WTC11 (cell line): ENCODE results near the gene PHAF1.

Source experiments
- CBFB ChIP-seq: sonication (generic); formaldehyde crosslinking; IDR thresholded peaks from 2 replicates; pipeline ENCODE4 v1.8.1; 2022; ENCODE audit warnings: mild to moderate bottlenecking, low read depth, missing genetic modification reagents
- ETV6 ChIP-seq: sonication (generic); formaldehyde crosslinking; IDR thresholded peaks from 2 replicates; pipeline ENCODE4 v1.8.1; 2022; ENCODE audit warnings: mild to moderate bottlenecking, missing genetic modification reagents
- TF ChIP-seq, protein P1 (sequence below): fragments of 200-600 bp; IDR thresholded peaks from 2 replicates; pipeline ENCODE4 v1.8.0; 2022; ENCODE audit warnings: antibody characterized with exemption
- TF ChIP-seq, protein P2 (sequence below): sonication (generic); formaldehyde crosslinking; IDR thresholded peaks from 2 replicates; pipeline ENCODE4 v1.8.1; 2022; ENCODE audit warnings: low read depth, missing genetic modification reagents, borderline replicate concordance
- TF ChIP-seq, protein P3 (sequence below): sonication (generic); formaldehyde crosslinking; IDR thresholded peaks from 2 replicates; pipeline ENCODE4 v1.8.1; 2023; ENCODE audit warnings: mild to moderate bottlenecking, missing genetic modification reagents, borderline replicate concordance
- TF ChIP-seq, protein P4 (sequence below): sonication (generic); formaldehyde crosslinking; IDR thresholded peaks from 2 replicates; pipeline ENCODE4 v1.8.0; 2022; ENCODE audit warnings: mild to moderate bottlenecking, missing genetic modification reagents

DNA sequence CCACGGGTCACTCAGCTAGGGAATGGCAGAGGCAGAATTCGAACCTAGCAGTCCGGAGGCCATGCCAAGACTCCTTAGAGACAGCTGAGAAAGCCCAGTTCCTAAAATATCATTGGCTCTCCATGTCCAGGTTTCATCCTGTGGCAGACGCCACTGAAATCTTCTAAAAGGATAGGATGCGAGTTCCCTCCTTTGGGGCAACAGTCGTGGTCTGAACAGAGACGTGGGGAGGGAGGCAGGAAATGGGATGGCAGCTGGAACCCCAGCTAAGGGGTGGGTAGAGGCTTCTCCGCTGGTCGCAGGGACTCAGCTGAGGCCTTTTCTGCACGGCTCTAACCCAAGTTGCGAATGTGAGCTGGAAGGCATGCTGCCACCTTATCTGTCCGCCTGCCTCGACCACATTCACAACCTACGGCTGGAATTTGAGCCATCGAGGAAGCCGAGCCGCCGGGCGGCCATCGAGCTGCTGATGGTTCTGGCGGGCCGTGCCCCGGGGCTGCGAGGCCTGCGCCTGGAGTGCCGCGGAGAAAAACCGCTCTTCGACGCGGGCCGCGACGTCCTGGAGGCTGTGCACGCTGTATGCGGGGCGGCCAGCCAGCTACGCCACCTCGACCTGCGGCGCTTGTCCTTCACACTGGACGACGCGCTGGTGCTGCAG lies 52.9 kb downstream of the PHAF1 start:
- TF ChIP-seq CBFB (no peak), ETV6 (no peak)
- TF ChIP-seq, protein P1, sequence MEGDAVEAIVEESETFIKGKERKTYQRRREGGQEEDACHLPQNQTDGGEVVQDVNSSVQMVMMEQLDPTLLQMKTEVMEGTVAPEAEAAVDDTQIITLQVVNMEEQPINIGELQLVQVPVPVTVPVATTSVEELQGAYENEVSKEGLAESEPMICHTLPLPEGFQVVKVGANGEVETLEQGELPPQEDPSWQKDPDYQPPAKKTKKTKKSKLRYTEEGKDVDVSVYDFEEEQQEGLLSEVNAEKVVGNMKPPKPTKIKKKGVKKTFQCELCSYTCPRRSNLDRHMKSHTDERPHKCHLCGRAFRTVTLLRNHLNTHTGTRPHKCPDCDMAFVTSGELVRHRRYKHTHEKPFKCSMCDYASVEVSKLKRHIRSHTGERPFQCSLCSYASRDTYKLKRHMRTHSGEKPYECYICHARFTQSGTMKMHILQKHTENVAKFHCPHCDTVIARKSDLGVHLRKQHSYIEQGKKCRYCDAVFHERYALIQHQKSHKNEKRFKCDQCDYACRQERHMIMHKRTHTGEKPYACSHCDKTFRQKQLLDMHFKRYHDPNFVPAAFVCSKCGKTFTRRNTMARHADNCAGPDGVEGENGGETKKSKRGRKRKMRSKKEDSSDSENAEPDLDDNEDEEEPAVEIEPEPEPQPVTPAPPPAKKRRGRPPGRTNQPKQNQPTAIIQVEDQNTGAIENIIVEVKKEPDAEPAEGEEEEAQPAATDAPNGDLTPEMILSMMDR: no peak
- TF ChIP-seq, protein P2, sequence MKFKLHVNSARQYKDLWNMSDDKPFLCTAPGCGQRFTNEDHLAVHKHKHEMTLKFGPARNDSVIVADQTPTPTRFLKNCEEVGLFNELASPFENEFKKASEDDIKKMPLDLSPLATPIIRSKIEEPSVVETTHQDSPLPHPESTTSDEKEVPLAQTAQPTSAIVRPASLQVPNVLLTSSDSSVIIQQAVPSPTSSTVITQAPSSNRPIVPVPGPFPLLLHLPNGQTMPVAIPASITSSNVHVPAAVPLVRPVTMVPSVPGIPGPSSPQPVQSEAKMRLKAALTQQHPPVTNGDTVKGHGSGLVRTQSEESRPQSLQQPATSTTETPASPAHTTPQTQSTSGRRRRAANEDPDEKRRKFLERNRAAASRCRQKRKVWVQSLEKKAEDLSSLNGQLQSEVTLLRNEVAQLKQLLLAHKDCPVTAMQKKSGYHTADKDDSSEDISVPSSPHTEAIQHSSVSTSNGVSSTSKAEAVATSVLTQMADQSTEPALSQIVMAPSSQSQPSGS (CRISPR knock-in tag): no peak
- TF ChIP-seq, protein P3, sequence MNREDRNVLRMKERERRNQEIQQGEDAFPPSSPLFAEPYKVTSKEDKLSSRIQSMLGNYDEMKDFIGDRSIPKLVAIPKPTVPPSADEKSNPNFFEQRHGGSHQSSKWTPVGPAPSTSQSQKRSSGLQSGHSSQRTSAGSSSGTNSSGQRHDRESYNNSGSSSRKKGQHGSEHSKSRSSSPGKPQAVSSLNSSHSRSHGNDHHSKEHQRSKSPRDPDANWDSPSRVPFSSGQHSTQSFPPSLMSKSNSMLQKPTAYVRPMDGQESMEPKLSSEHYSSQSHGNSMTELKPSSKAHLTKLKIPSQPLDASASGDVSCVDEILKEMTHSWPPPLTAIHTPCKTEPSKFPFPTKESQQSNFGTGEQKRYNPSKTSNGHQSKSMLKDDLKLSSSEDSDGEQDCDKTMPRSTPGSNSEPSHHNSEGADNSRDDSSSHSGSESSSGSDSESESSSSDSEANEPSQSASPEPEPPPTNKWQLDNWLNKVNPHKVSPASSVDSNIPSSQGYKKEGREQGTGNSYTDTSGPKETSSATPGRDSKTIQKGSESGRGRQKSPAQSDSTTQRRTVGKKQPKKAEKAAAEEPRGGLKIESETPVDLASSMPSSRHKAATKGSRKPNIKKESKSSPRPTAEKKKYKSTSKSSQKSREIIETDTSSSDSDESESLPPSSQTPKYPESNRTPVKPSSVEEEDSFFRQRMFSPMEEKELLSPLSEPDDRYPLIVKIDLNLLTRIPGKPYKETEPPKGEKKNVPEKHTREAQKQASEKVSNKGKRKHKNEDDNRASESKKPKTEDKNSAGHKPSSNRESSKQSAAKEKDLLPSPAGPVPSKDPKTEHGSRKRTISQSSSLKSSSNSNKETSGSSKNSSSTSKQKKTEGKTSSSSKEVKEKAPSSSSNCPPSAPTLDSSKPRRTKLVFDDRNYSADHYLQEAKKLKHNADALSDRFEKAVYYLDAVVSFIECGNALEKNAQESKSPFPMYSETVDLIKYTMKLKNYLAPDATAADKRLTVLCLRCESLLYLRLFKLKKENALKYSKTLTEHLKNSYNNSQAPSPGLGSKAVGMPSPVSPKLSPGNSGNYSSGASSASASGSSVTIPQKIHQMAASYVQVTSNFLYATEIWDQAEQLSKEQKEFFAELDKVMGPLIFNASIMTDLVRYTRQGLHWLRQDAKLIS (CRISPR knock-in tag): no peak
- TF ChIP-seq, protein P4, sequence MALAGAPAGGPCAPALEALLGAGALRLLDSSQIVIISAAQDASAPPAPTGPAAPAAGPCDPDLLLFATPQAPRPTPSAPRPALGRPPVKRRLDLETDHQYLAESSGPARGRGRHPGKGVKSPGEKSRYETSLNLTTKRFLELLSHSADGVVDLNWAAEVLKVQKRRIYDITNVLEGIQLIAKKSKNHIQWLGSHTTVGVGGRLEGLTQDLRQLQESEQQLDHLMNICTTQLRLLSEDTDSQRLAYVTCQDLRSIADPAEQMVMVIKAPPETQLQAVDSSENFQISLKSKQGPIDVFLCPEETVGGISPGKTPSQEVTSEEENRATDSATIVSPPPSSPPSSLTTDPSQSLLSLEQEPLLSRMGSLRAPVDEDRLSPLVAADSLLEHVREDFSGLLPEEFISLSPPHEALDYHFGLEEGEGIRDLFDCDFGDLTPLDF (CRISPR knock-in tag): no peak
